GM04504 (cell line): ENCODE results near the gene PTPN9.

Experiments used
- DNase-seq: peaks from one replicate; pipeline ENCODE4 v3.0.0-alpha.2; 2012; ENCODE audit warnings: low read depth

PTPN9 gene

DNA sequence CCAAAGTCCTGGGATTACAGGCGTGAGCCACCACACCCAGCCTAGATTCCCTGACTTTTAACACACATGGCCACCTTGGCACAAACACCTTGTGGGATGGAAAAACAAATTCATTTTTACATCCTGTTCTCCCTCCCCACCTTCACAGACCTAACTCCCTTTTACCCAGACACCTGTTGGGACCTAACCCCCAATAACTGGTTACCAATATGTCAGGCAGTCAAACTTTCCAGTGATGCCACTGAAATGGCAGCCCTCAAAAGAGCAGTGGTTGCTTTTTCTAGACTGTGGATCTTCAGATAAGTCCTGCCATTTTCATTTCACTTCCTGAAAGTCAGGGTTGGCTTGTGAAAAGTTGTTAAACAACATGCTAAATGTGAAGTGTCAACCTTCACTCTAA lies 162.5 kb downstream of the PTPN9 start:
- DNase-seq, result no peak
